22Rv1 (cell line): ENCODE results near the gene MZT2A.
"Not testable (repeated sequence)": the region's sequence is repeated elsewhere in the genome, so short reads cannot be mapped to it uniquely, and the experiment has no call there.

ENCODE experiments used
- CTCF ChIP-seq: fragments of 450-650 bp; IDR thresholded peaks from 2 replicates; pipeline ENCODE4 v1.5.1; 2017; ENCODE audit warnings: mild to moderate bottlenecking
- ZFX ChIP-seq: fragments of 450-650 bp; IDR thresholded peaks from 2 replicates; pipeline ENCODE4 v1.6.1; 2017; ENCODE audit warnings: antibody characterized with exemption, borderline replicate concordance

- not testable (repeated sequence) for TF ChIP-seq ZFX, CTCF
Measured at GRCh38 chr2:131519871-131520470, 27.8 kb upstream of the MZT2A start.
